ENCODE results near the gene RRP1B.
"Not testable (repeated sequence)": the region's sequence is repeated elsewhere in the genome, so short reads cannot be mapped to it uniquely, and the experiment has no call there.

Gene RRP1B

DNA sequence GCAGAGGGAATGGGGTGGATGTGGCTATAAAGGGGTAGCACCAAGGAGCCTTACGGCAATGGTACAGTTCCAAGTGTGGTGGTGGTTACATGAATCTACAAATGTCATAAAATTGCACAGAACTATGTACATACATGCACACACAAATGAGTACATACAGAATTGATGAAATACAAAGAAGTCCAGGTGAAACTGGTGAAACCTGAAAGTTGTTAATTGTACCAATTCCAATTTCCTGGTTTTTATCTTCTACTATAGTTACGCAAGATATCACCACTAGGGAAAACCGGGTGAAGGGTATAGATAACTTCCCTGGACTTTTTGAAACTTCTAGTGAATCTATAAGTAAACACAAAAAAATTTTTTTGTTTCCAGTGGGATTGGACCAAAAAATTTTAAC, 19.0 kb upstream of the RRP1B start:
- DNase-seq: no peak

DNA sequence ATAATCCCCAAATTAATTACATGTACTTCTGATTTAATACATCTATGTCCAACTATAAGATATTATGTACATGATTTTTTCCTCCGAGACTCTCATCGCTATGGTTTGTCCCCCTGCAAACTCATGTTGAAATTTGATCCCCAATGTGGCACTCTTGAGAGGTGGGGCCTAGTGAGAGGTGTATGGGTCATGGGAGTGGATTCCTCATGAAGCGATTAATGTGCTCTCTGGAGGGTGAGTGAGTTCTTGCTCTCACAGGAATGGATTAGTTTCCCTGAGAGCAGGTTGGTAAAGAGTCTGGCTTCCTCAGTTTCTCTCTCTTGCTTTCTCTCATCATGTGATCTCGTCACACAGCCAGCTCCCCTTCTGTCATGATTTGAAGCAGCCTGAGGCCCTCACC, 16.2 kb upstream of the RRP1B start:
- DNase-seq: no peak

DNA sequence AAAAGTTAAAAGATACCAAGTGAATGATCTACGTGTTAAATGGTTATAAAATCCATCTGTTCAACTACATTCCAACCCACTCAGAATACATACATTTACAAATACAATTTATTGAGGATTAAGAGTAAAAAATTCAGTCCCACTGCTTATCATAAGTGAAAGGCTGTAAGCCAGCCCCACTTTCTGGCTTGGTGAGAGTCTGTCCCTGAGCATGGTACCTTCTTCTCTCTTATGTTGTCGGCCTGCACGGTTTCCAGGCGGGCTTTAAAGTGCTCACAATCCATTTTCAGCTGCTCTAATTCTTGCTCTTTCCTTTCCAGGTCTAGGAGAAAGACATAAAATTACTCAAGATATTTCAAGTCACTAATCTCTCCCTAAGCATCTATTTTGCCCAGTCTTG, 15.3 kb upstream of the RRP1B start:
- no peak for DNase-seq

DNA sequence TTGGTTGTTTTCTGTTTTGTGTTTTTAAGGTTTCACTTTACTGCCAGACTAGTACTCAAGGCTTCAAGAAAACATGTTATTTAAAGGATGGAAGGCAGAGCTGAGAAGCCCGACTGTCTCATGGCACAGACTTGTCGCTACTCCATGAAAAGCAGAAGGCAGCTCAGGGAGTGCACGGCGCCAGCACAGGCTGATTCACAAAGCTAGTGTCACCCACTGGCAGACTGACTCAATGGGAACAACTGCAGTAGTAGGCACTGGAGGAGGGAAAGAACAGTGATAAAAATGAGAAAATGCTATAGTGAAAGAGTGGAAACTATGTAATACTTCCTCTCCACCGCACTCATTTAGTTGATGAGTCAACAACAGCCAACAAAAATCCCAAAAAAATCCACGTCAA, 14.8 kb upstream of the RRP1B start:
- DNase-seq: no peak

DNA sequence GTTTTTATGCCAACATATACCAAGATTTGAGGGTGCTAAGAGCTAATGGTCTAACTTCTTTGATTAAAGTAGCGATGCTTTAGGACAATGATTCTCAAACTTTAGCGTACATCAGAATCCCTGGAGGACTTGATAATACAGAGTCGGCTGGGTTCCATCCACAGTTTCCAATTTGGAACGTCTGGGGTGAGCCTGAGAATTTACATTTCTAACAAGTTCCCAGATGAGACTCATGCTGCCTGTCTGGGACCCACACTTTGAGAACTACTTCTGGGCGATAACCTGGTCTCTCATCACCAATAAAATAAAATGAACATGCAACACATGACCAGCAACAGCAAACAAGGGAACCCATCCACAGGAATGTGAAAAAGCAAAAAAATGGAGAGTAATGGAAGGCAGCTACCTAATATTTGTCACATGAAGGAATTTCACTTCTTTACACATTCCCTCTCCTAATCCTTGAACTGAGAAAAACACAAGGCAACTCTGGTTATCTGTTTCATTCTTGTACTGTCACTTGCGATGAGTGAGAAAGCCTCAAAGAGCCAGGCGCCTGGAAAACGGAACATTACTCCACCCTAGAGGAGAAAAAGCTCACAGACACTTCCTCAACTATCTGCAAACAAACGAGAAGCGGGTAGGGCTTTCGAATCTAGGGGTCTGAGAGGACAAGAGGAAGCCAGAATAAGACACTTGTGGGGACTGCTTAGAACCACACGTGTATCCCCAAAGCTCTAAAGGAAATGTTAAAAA, 14.0 kb upstream of the RRP1B start:
- DNase-seq: no peak

DNA sequence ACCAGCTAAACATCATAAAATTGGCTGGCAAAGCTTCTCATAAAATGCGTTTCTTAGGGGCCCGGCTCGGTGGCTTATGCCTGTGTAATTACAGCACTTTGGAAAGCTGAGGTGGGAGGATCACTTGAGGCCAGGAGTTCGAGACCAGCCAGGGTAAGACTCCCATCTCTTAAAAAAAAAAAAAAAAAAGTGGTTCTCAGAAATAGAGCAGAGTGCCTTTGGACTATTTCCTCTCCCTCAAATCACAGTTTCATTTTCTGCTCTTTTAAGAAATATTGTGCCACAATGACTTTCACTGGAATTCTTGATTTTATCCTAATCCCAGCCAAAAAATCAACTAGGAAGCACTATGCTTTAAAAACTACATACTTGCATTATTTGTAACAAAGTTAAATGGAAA, 13.4 kb upstream of the RRP1B start:
- no peak for DNase-seq

DNA sequence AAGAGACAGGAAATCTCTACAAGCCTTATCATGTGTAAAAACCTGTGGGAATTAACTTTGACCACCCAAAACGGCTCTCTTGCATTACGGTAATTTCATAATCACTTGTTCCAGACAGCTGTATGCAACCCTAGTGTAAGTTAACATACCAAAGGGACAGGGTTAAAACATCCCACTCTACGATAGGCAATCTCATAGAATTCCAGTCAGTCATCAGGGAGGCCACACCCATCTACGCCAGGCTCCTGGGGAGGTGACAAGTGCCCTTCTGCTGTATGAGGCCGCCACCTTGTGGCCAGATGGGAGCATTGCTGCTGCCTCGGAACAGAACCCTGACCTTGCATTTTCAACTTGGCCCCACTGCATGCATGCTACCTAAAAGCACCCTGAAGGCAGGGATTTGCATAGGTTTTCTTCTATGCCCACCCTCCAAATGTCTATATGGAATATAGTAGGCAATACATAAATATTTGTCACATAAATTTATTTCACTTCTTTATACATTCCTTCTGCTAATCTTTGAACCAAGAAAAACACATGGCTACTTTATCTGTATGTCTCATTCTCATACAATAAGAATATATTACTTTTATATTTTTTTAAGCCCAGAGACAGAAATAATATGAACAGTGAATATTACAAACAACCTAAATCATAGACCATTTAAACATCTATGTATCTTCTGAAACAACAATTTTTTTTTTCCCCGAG, 12.7 kb upstream of the RRP1B start:
- peak; percentile 89 for DNase-seq

DNA sequence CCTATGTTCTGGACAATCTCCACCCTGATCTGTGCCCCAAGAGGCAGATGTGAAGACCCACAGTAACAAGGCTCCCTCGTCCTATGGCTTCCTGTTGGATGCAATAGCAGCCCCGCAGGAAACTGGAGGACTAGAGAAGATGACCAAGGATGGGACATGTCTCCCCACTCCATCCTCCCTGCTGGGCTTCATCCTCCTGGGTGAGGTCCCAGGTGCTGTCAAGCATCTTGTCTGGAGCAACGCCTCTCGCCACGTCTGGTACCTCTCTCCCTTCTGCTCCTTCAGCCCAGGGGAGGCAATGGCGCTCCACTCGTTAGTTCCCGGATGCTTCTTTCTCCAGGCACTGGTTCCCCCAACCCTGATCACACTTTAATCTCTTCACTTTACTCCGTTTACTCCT, 11.2 kb upstream of the RRP1B start:
- DNase-seq: no peak

DNA sequence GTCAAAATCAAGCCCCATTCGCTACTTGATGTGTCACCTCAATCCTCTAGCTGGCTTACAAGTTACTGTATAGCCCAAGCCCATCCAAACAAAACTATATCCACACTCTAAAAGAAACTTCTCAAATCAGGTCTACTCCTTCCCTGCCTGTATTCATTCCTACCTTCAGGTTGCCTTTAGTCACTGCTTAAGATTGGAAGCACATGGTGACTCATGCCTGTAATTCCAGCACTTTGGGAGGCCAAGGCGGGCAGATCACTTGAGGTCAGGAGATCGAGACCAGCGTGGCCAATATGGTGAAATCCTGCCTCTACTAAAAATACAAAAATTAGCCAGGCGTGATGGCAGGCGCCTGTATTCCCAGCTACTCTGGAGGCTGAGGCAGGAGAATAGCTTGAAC, 7.4 kb upstream of the RRP1B start:
- DNase-seq: not testable (repeated sequence)

DNA sequence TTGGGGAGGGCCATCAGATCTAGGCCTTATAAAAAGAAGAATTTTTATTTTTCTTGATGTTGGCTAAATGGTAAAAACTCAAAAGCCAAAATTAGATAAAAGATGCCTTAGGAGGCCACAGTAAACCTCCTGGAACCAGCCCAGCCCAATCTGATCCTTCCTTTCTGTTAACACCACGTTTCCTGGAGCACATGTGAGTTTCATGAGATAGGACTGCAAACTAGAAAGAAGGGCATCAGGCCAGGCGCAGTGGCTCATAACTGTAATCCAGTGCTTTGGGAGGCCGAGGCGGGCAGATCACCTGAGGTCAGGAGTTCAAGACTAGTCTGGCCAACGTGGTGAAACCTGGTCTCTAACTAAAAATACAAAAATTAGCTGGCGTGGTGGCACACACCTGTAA, 6.7 kb upstream of the RRP1B start:
- no peak for DNase-seq

DNA sequence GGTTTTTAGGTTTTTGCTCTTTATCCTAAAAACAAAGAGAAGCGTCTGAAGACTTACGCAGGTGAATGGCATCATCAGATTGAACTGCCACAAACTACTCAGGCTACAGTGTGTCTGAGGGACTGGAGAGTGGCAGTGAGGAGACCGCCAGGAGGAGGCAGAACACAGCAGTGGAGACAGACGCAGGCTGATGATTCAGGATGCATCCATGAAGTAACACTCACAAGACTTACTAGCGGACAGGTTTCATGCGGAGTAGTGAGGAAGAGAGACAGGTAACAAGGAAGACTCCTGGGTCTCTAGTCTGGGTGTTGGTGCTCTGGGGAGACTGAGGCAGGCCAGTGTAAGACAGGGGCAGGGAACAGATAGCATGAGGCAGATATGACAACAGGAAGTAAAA, 5.7 kb upstream of the RRP1B start:
- no peak for DNase-seq

DNA sequence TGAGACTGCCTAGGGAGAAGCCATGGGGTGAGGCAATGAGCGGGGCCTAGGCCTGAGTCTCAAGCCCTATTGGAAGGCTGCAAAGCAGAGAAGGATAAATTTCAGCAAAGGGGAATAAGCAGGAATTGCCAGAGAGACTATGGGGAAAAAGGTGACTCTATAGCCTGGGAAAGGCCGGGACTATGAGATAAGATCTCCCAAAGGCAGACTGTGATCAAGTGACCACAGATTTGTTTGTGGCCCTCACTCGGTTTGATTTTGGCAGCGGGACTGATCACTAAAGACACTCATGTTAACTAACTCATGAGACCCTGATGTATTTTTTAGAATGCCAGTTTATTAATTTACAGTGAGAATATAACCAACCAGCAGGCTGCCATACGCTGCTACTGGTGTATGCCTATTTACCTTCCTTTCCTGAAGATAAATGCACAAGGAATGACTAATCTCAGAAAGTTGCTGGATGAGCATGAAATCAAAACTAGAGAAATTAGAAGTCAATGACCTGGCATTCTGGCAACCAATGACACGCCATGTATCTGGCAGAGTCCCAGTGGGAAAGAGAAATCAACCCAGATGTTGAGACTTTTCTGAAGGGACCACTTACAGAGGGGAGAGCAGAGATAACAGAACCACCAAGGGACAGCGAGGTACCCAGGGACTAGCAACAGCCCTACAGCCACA, 4.4 kb upstream of the RRP1B start:
- no peak for DNase-seq

DNA sequence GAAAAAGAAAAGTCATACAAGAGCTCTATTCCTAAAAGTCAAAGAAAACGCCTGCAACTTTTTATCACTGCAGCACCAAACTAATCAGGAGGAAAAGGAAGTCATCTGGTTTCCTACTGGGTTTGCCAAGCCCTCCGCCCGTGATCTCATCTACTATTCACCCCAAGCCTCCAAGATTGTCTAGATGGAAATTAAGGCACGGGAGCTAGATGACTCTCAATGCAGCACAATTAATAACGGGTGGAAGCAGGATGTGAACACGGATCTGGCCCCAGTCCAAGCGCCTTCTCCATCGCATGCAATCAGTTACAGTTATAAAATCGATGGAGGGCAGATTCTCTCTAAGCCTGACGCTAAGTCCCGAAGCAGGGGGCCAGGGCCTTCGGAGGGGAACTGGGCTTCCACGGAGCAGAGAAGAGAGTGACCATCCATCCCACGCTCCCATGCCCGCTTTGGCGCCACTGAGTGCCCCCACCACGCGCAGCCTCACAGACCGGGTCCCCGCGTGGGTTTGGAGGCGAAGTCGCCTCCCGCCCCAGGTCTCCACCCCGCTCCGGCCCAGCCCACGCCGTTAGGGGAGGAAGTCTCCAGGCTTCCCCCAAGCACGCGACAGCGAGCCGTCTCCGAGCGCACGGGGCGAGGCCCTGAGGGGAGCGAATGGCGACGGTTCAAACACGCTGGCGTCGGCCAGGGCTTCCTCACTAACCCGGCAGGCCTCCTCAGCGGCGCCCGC, 1.8 kb upstream of the RRP1B start:
- no peak for DNase-seq

DNA sequence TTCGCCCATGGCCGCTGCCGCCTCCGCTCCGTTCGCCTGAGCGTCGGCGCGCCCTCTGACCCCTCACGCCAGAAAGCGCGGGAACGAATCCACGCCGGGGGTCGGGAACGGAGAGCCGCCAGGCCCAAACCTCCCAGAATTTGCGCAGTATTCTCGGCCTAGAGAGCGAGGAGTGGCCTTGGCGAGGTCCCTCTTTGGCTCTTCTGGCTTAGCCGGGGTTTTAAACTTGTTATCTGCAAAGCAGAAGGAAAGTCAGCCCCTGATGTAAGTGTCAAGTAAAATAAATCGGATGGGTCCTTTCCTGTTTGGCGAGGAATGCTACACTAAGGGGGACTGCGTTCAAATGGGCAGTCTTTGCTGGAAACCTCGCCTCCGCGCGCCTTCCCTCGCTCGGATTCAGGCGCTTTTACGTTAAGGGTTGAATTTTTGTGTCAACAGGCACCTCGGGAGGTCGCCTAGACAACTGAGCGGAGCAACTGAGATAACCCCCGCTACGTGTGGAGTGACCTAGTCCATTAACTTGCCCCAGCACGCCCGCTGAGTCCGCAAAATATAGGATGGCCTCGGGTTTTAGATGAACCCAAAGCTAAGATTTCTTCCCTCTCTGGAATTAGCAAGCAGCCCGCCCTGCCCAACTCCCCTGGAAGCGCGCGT, 1.1 kb upstream of the RRP1B start:
- DNase-seq: no peak

DNA sequence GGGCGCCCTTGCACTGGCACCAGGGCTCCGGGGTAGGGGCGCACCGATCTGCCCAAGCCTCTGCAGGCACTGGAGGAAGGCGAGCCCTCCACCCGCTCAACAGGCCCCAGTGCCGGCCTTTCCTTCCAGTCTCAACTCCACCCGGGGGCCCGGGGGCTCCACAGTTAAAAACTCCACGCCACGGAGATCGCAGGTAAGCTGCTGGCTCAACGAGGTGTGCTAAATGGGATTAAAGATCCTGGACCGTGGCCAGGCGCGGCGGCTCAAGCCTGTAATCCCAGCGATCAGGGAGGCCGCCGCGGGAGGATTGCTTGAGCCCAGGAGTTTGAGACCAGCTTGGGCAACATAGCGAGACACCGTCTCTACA, 608 bp upstream of the RRP1B start:
- no peak for DNase-seq

DNA sequence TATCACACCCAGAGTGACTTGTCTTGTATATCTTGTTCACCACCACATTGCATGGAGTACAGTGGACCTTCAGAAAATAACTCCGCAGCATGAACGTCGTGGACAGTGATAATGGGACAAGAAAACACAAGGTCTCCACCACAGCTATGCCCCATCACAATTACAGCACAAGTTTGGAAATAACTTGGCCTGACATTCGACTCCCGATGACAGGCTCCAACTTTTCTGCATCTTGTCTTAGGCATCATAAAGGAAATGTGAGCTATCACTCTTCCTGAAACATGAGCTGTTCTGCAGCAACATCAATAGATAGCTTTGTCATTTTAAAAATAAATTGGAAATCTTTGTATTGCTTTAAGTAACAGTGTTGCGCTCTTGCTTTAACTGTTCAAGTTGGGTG, 2.9 kb downstream of the RRP1B start:
- no peak for DNase-seq

DNA sequence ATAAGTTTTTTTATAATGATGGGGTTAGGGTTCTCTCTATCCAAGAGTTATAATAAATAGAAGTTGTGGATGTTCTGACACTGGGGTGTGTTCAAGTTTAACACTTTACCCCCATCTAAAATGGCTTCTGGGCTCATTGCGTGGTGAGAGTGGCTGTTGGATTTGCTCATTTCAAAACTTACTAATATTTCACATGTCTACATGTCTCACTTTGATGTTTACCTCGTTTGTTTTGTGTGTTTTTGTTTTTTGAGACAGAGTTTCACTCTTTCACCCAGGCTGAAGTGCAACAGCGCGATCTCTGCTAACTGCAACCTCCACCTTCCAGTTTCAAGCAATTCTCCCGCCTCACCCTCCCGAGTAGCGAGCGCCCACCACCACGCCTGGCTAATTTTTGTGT, 3.7 kb downstream of the RRP1B start:
- no peak for DNase-seq

DNA sequence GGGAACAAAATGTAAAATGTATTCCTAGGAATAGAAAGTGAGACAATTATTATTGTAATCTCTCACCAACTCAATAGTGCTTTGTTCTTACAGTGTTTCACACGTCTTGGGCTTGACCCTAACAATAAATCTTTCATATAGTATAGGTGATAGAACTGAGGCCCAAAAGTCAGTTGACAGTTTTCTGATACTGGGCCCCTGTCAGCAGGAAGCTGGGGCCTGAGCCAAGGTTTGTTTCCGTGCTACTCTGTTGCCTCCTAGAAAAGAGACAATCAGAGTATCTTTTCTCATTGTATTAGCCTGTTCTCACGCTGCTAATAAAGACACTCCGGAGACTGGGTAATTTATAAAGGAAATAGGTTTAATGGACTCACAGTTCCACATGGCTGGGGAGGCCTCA, 5.0 kb downstream of the RRP1B start:
- no peak for DNase-seq

DNA sequence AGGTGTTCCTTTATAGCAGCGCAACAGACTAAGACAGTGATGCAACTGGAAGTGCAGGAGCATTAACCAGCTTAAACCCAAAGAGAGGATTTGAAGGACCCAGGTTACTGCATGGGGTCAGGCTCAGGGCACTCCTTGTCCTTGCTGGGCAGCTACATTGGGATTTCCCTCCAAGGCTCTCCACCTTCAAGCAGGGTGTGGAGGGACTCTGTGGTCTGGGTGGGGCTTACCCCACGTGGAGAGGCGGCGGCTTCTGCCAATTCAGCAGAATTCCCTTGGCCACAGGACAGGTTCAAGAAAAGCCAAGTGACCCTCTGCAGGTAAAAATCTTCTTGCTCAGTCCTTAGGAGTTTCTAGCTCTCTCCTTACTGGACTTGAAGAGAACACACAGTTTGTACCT, 6.5 kb downstream of the RRP1B start:
- no peak for DNase-seq

DNA sequence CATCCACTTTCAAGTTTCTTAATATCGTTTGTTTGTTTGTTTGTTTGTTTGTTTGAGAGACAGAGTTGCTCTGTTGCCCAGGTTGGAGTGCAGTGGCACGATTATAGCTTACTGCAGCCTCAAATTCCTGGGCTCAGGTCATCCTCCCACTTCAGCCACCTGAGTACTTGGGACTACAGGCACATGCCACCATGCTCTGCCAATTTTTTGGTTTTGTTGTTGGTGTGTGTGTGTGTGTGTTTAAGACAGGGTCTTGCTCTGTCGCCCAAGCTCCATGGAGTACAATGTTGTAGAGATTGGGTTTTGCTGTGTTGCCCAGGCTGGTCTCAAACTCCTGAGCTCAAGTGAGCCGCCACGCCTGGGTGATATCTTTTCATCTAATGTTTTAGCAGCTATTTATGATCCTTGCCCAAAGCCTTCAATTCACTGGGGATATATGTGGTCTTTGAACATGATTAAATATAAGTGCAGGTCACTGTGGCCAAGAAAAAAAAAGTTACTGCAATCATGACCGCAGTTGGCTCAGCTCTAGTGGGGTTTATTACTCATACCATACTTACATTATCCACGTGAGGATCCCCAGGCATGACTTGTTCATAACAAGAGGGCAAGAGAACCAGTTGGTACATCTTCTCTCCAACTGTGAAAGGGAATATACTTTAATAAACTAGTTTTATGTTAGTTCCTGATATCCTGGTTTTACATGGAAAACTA, 8.0 kb downstream of the RRP1B start:
- no peak for DNase-seq

DNA sequence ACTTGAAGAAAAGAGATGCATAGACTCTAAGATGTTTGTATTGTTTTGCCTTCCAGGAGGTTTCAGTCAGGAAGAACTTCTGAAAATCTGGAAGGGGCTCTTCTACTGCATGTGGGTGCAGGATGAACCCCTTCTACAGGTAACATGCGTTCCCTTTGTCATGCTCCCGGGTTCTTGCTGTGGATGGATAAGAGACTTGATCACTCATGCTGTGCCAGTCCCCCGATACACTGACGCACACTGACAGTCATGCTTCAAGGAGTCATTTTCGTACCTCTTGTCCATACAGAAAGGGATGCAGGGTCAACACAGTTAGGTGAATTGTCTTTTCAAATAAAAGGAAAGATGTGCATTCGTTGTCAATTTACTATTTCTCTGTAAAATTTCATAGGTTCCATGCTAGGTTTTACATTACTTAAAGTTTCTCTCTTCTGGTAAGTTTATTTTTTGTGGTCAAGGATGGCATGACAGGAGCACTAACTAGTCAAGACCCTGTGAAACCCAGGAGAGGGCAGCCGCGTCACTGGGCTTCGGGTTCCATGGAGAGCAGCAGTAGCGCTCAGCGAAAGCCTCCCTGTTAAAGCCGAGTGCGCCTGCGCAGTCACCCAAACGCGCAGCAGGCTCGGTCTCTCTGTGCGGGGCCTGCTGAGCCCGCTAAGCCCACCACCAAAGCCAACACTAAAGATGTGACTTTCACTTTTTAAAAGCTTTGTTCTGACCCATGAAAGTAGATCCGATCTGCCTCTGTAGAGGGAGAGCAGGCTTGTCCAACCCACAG, 10.7 kb downstream of the RRP1B start:
- no peak for DNase-seq

DNA sequence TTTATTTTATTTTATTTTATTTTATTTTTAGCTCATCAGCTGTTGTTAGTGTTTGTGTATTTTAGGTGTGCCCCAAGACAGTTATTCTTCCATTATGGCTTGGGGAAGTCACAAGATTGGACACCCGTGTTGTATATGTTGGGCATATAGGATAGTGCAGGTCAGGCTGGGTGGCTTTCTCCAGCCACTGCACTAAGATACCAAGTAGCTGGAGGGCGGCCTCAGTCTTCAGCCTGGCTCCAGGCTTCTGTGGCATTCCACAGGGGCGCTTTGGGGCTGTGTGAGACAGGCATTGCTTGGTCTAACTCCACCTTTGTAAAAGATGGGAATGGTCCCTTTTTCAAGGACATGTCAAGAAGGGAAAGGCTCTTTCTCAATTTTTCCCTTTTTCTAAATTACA, 16.5 kb downstream of the RRP1B start:
- no peak for DNase-seq

Measured in NCI-H2029 (cell line).